Suppressor macrophage treated with lipopolysaccharide for 1 hour (primary cell): ENCODE data around the gene PRSS2.

Source experiments
- DNase-seq, 3 donors: peaks; one replicate each; pipeline ENCODE4 v3.0.0-alpha.2; 2020 to 2022

The PRSS2 gene

DNA sequence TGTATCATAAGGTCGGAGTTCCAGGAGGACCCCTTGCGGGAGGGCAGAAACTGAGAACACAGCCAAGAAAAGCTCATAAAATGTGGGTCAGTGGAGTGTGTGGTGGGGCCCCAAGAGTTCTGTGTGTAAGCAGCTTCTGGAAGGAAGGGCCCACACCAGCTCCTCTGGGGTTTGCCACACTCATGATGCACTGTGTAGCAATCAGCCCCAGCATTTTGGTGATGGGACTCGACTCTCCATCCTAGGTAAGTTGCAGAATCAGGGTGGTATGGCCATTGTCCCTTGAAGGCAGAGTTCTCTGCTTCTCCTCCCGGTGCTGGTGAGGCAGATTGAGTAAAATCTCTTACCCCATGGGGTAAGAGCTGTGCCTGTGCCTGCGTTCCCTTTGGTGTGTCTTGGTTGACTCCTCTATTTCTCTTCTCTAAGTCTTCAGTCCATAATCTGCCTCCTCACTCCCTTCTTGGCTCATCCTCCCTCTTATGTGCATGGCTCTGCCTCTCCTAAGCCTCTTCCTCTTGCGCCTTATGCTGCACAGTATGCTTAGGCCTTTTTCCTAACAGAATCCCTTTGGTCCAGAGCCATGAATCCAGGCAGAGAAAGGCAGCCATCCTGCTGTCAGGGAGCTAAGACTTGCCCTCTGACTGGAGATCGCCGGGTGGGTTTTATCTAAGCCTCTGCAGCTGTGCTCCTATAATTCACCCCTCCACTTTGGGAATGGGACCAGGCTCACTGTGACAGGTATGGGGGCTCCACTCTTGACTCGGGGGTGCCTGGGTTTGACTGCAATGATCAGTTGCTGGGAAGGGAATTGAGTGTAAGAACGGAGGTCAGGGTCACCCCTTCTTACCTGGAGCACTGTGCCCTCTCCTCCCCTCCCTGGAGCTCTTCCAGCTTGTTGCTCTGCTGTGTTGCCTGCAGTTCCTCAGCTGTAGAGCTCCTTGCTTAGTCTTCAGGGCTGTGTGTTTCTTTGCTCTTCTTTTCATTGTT lies 17.8 kb downstream of the PRSS2 start:
- DNase-seq = no peak

DNA sequence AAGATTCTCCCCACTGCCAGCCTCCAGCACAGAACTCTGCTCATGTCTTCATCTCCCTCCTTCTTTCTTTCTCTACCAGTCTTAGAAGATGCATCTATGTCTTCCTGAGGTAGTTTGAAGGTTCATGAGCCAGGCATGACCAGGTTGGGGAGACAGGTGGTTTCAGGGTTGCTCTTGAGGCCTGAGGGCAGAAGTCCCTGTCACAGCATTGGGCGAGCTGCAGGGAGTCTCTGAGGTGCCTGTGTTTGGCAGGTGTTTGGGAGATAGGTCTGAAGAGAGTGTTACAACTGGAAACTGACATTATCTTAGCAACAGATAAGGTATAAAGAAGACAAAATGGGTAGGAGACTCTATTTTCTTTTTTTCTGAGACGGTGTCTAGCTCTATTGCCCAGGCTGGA lies 18.7 kb downstream of the PRSS2 start:
- no peak for DNase-seq

DNA sequence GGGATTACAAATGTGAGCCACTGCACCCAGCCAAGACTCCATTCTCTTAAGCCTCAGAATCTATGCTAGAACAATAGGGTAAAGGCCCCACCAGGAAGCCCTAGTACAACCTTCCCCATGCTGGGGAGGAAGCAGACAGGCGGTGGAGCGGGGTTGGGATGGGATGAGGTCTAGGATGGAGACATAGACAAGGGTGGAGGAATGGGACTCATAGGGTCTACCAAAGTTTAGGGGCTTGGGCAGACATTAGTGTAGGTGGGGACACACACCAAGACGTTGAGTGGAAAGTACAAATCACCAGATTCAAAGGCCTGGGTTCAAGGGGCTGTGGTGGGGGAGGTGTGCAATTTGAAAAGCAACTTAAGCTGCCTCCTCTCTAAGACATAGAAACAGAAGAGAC lies 19.3 kb downstream of the PRSS2 start:
- no peak for DNase-seq

- no peak for DNase-seq
These were observed 19.8 kb downstream of the PRSS2 start for GRCh38 chr7:142790555-142790954.

DNA sequence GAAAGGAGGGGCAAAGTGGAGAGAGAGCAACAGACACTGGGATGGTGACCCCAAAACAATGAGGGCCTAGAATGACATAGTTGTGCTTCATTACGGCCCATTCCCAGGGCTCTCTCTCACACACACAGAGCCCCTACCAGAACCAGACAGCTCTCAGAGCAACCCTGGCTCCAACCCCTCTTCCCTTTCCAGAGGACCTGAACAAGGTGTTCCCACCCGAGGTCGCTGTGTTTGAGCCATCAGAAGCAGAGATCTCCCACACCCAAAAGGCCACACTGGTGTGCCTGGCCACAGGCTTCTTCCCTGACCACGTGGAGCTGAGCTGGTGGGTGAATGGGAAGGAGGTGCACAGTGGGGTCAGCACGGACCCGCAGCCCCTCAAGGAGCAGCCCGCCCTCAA lies 20.7 kb downstream of the PRSS2 start:
- no peak for DNase-seq

GRCh38 chr7:142792129-142792528 lies 21.4 kb downstream of the PRSS2 start:
- DNase-seq = no peak

- no peak for DNase-seq
These were observed 21.8 kb downstream of the PRSS2 start for GRCh38 chr7:142792593-142792992.

- DNase-seq = no peak
These were observed 22.4 kb downstream of the PRSS2 start for GRCh38 chr7:142793156-142793555.

DNA sequence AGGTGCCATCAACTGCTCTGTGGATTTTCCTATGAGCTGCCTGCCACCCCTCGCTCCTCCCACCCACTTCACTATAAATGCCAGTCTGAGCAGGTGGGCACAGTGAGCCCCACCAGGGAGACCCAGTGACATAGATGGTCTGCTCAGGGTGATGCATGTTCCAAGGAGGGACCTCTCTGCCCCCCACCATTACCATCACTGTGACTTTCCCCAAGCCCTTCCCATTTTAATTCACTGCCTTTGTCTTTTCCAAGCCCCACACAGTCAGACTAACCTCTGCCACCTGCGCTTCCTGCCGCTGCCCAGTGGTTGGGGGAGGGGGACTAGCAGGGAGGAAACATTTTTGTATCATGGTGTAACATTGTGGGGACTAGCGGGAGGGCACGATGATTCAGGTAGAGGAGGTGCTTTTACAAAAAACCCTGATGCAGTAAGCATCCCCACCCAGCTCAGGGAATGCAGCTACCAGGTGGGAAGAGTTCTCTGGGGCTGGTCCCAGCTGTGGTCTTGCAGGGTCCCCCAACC lies 24.6 kb downstream of the PRSS2 start:
- DNase-seq = no peak

DNA sequence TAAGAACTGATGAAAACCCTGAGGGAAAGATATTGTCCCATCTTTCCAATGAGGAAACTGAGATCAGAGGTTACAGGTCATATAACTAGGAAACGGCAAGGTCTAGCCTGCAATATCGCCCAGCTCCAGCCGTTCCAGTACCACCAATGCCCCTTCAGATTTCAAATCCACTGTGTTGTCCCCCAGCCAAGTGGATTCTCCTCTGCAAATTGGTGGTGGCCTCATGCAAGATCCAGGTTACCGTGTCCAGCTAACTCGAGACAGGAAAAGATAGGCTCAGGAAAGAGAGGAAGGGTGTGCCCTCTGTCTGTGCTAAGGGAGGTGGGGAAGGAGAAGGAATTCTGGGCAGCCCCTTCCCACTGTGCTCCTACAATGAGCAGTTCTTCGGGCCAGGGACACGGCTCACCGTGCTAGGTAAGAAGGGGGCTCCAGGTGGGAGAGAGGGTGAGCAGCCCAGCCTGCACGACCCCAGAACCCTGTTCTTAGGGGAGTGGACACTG lies 25.3 kb downstream of the PRSS2 start:
- no peak for DNase-seq

- peak in 2 of 3 donors; percentile 14 to 40 for DNase-seq
These were observed 26.0 kb downstream of the PRSS2 start for GRCh38 chr7:142796501-142797390.

DNA sequence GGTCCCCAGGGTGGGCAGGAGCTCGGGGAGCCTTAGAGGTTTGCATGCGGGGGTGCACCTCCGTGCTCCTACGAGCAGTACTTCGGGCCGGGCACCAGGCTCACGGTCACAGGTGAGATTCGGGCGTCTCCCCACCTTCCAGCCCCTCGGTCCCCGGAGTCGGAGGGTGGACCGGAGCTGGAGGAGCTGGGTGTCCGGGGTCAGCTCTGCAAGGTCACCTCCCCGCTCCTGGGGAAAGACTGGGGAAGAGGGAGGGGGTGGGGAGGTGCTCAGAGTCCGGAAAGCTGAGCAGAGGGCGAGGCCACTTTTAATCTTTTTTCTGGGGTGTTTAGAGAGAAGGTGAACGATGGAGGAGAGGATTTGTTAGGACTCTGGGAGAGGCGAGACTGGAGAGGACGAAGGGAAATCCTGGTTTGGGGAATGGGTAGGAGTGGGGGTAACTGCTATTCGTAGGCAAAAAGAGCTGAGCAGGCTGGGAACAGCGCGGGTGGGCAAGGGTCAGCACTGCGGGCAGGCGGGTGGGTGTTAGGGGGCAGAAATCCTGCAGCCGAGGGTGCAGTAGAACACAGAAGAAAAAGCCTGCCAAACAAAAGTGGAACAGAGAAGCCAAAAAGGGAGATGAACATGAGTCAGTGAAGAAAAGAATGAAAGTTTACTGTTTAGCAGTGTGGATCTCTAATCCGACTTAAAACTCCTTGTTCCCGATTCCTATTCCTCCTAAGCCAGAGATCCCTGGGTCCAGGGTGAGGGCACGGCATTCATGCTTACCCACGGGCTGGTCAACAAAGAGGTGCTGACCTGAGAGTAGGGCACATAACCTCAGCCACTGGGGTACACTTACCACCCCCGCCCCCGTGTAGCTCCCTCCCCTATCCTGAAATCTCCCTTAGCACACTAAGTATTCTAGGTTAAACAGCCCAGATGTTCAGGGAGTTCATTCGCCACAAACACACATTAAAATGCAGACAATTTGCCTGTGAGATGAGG lies 26.9 kb downstream of the PRSS2 start:
- DNase-seq = peak in 2 of 3 donors; percentile 4 to 20

DNA sequence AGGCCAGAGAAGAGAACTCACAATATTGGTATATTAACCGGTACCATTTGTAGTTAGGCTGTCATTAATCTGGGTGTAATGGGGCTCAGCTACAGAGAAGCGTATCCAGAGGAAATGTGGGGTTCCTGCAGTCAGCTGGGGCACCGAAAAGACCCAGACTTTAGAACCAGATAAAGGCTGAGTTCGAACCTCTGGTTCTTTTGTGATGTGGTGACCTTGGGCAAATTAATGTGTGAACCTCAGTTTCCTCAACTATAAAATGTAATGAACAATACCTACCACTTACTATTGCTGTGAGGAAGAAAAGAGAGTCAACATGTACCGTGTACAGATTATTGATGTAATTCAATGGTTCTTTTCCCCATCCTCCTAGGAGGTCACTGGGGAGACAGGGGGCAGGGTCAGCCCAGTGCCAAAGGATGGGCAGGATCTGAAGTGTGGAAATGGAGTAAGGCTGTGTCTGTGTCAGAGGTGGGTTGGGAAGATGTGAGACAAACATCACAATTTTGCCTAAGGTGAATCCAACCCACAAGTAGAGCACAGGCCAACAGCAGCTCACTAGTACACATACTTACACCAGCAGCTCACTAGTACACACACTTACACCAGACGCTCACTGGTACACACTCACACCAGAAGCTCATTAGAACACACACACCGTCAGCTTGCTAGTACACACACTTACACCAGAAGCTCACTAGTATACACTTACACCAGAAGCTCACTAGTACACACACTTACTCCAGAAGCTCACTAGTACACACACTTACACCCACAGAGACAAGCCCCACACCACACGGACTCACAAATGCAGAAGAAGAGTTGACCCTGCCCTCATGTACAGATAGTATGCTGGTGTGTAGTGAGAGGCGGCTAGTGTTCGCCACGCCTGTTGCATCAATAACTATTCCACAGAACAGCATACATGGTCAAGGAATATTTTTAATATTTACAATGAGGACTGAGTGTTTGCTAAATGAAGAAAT lies 28.0 kb downstream of the PRSS2 start:
- DNase-seq = no peak

DNA sequence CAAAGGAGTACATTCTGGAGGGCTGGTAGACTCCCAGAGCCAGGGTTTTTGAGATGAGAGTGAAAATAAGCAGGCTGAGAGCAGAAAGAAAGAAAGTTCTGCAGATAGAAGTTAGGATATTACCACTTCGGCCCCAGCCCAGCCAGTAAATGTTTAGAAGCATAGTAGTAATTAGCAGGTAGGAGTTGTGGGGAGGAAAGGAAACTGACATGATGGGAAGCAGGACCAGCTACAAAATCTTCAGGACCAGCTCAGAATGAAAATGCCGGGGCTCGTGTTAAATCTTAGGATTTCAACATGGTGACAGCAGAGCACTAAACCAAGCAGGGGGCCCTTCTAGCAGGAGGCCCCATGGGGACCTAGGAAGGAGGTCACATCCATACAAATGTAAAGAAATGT lies 28.7 kb downstream of the PRSS2 start:
- no peak for DNase-seq

DNA sequence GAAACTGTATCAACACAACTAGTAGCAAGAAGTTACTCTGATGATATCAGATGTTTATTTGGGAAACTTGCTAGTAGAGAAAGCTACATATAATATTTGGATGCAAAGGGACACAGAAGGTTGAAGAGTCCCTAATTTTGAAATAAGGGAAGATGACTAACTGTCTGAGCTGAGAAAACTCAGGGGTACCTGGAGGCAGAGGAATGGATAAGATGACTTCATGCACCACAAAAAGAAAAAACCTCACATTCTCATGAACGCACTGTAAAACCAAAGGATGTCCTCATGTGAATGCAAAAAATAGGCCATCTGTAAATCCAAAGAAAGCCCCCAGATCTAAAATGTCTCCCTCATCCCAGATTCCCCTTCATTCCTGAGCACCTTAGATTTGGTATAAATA lies 29.3 kb downstream of the PRSS2 start:
- DNase-seq = no peak

DNA sequence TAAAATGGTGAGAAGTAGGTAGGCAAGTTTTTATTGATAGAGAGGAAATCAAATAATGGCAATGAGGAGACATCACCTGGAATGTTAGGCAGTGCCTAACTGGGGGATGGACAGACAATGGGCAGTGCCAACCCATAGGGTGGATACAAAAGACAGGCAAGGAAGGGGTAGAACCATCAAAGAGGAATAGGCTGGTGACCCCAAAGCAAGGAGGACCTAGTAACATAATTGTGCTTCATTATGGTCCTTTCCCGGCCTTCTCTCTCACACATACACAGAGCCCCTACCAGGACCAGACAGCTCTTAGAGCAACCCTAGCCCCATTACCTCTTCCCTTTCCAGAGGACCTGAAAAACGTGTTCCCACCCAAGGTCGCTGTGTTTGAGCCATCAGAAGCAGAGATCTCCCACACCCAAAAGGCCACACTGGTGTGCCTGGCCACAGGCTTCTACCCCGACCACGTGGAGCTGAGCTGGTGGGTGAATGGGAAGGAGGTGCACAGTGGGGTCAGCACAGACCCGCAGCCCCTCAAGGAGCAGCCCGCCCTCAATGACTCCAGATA lies 30.0 kb downstream of the PRSS2 start:
- no peak for DNase-seq

DNA sequence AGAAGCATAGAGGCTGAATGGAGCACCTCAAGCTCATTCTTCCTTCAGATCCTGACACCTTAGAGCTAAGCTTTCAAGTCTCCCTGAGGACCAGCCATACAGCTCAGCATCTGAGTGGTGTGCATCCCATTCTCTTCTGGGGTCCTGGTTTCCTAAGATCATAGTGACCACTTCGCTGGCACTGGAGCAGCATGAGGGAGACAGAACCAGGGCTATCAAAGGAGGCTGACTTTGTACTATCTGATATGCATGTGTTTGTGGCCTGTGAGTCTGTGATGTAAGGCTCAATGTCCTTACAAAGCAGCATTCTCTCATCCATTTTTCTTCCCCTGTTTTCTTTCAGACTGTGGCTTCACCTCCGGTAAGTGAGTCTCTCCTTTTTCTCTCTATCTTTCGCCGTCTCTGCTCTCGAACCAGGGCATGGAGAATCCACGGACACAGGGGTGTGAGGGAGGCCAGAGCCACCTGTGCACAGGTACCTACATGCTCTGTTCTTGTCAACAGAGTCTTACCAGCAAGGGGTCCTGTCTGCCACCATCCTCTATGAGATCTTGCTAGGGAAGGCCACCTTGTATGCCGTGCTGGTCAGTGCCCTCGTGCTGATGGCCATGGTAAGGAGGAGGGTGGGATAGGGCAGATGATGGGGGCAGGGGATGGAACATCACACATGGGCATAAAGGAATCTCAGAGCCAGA lies 31.0 kb downstream of the PRSS2 start:
- DNase-seq = no peak

DNA sequence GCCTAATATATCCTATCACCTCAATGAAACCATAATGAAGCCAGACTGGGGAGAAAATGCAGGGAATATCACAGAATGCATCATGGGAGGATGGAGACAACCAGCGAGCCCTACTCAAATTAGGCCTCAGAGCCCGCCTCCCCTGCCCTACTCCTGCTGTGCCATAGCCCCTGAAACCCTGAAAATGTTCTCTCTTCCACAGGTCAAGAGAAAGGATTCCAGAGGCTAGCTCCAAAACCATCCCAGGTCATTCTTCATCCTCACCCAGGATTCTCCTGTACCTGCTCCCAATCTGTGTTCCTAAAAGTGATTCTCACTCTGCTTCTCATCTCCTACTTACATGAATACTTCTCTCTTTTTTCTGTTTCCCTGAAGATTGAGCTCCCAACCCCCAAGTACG lies 31.5 kb downstream of the PRSS2 start:
- no peak for DNase-seq

- no peak for DNase-seq
These were observed 33.1 kb downstream of the PRSS2 start for GRCh38 chr7:142803901-142804300.

GRCh38 chr7:142804728-142805207 lies 34.0 kb downstream of the PRSS2 start:
- DNase-seq = no peak
